ENCODE results near the gene SLC4A1. TPM values are rescaled to one million over a fixed set of nuclear protein-coding genes. Genes with fewer than 3 reads are reported as not detected.

Gene SLC4A1
- total and polyA plus RNA-seq, 4 donors, result 0.14 to 1,478 TPM; not detected in 2

- H3K9me3 ChIP-seq (ENCODE audit: control insufficient read depth in 4 of 4, low read length in 3 of 4), result no peaks in the 10 kb centered on the region
- TF ChIP-seq RXRA (IDR thresholded peaks at IDR 0.05), result no peak
- TF ChIP-seq HNF4G (IDR thresholded peaks at IDR 0.05), result no peak
- TF ChIP-seq CTCF (IDR thresholded peaks at IDR 0.05; ENCODE audit: low read depth, low read length, missing input control), result no peak
- no peak for TF ChIP-seq FOXA2 (IDR thresholded peaks at IDR 0.05)
- TF ChIP-seq TAF1 (conservative IDR thresholded peaks at IDR 0.05), result no peak
- TF ChIP-seq JUND (IDR thresholded peaks at IDR 0.05), result no peak
- TF ChIP-seq EGR1 (IDR thresholded peaks at IDR 0.05; ENCODE audit: low read depth in 2 of 2), result no peak
- no peak for TF ChIP-seq REST (IDR thresholded peaks at IDR 0.05)
- TF ChIP-seq ZBTB33 (IDR thresholded peaks at IDR 0.05), result no peak
- no peak for TF ChIP-seq NR2F2 (IDR thresholded peaks at IDR 0.05)
- no peak for TF ChIP-seq FOXA1 (IDR thresholded peaks at IDR 0.05)
- TF ChIP-seq HNF4A (conservative IDR thresholded peaks at IDR 0.05), result no peak
- TF ChIP-seq GABPA (IDR thresholded peaks at IDR 0.05 in 1 of 2, conservative IDR thresholded peaks at IDR 0.05 in 1 of 2), result no peak
- no peak for TF ChIP-seq MAX (IDR thresholded peaks at IDR 0.05)
- TF ChIP-seq ATF3 (IDR thresholded peaks at IDR 0.05), result no peak
- no peak for TF ChIP-seq SP1 (IDR thresholded peaks at IDR 0.05)
- no peak for TF ChIP-seq RAD21 (IDR thresholded peaks at IDR 0.05)
- H3K27me3 ChIP-seq (ENCODE audit: control insufficient read depth in 4 of 4, insufficient read depth in 4 of 4, low read length in 3 of 4), result no peaks in the 10 kb centered on the region
- H3K4me1 ChIP-seq (ENCODE audit: control insufficient read depth in 4 of 4, insufficient read depth in 4 of 4, low read length in 3 of 4), result no peaks in the 10 kb centered on the region
- no peak overlapping the region for H3K4me3 ChIP-seq (ENCODE audit: low read depth in 1 of 3, low read length in 3 of 3)
- no peak for DNase-seq (ENCODE audit: low spot score)
- H3K36me3 ChIP-seq (ENCODE audit: control insufficient read depth in 4 of 4, insufficient read depth in 3 of 4, low read depth in 1 of 4, low read length in 3 of 4), result no peaks in the 10 kb centered on the region
- WGBS, result 88% methylated on average over 9 of the region's 9 CpGs
- H3K9ac ChIP-seq (ENCODE audit: low read depth in 1 of 2, low read length in 2 of 2), result no peak overlapping the region
- no peak overlapping the region for H3K27ac ChIP-seq (ENCODE audit: low read depth in 1 of 2, low read length in 2 of 2)
Observed at GRCh38 chr17:44230140-44230539, 37.8 kb downstream of the SLC4A1 start.

GRCh38 chr17:44229090-44229489, 38.8 kb downstream of the SLC4A1 start:
- Histone ChIP-seq H3K27ac (ENCODE audit: low read depth in 1 of 2, low read length in 2 of 2) (no peak overlapping the region), H3K9ac (ENCODE audit: low read depth in 1 of 2, low read length in 2 of 2) (no peak overlapping the region), H3K36me3 (ENCODE audit: control insufficient read depth in 4 of 4, insufficient read depth in 3 of 4, low read depth in 1 of 4, low read length in 3 of 4) (no peaks in the 10 kb centered on the region), H3K4me1 (ENCODE audit: control insufficient read depth in 4 of 4, insufficient read depth in 4 of 4, low read length in 3 of 4) (peaks cover 0 to under 1% (median under 1%) of the 10 kb centered on the region in 4 donors), H3K9me3 (ENCODE audit: control insufficient read depth in 4 of 4, low read length in 3 of 4) (no peaks in the 10 kb centered on the region), H3K4me3 (ENCODE audit: low read depth in 1 of 3, low read length in 3 of 3) (no peak overlapping the region), H3K27me3 (ENCODE audit: control insufficient read depth in 4 of 4, insufficient read depth in 4 of 4, low read length in 3 of 4) (no peaks in the 10 kb centered on the region)
- no peak for DNase-seq (ENCODE audit: low spot score)
- WGBS, result 91% methylated on average over 6 of the region's 6 CpGs
- TF ChIP-seq RAD21 (IDR thresholded peaks at IDR 0.05) (no peak), TAF1 (conservative IDR thresholded peaks at IDR 0.05) (no peak), HNF4A (conservative IDR thresholded peaks at IDR 0.05) (no peak), REST (IDR thresholded peaks at IDR 0.05) (no peak), JUND (IDR thresholded peaks at IDR 0.05) (no peak), SP1 (IDR thresholded peaks at IDR 0.05) (no peak), FOXA2 (IDR thresholded peaks at IDR 0.05) (no peak), ATF3 (IDR thresholded peaks at IDR 0.05) (no peak), MAX (IDR thresholded peaks at IDR 0.05) (no peak), FOXA1 (IDR thresholded peaks at IDR 0.05) (no peak), HNF4G (IDR thresholded peaks at IDR 0.05) (no peak), ZBTB33 (IDR thresholded peaks at IDR 0.05) (no peak)

Measured in liver (tissue), 9 donors.